Gastroesophageal sphincter (tissue), 4 donors: ENCODE results near the gene TRMT112. TPM values are rescaled to one million over a fixed set of nuclear protein-coding genes. Genes with fewer than 3 reads are reported as not detected.

Experiments
- ATAC-seq: fragments of 150-250 bp; one replicate; pipeline ENCODE4 v1.9.1; 2016; ENCODE audit warnings: mild to moderate bottlenecking, moderate library complexity
- H3K27ac ChIP-seq, 4 donors: fragments of 200-600 bp; sonication (generic) in 3 of 4; 1 replicate in 3 of 4; 2 replicates in 1 of 4; pipeline ENCODE4 v1.5.1; 2016 to 2019
- H3K27me3 ChIP-seq: fragments of 200-600 bp; sonication (generic); one replicate; pipeline ENCODE4 v1.5.1; 2019
- H3K36me3 ChIP-seq, 2 donors: fragments of 200-600 bp; sonication (generic); one replicate each; pipeline ENCODE4 v1.5.1; 2019; ENCODE audit warnings: control low read depth in 1 of 2
- H3K4me1 ChIP-seq, 3 donors: fragments of 200-600 bp; sonication (generic); 1 replicate in 2 of 3; 2 replicates in 1 of 3; pipeline ENCODE4 v1.5.1; 2016 to 2019; ENCODE audit warnings: control low read depth in 2 of 3
- H3K4me3 ChIP-seq, 2 donors: fragments of 200-600 bp; sonication (generic); one replicate each; pipeline ENCODE4 v1.5.1; 2019; ENCODE audit warnings: mild to moderate bottlenecking in 1 of 2, moderate library complexity in 1 of 2
- H3K9me3 ChIP-seq, 3 donors: fragments of 200-600 bp; sonication (generic); one replicate each; pipeline ENCODE4 v1.5.1; 2017 to 2019; ENCODE audit warnings: control low read depth in 2 of 3
- CTCF ChIP-seq, 4 experiments: fragments of 200-600 bp in 2 of 4; fragments of 450-650 bp in 2 of 4; sonication (generic) in 1 of 4; IDR thresholded peaks; one replicate each; pipeline ENCODE4 v1.5.1; 2017 to 2019; ENCODE audit warnings: antibody characterized with exemption in 4 of 4, mild to moderate bottlenecking in 2 of 4, moderate library complexity in 2 of 4
- EP300 ChIP-seq: sonication (generic); formaldehyde crosslinking; IDR thresholded peaks from one replicate; pipeline ENCODE4 v1.6.1; 2017; ENCODE audit warnings: antibody characterized with exemption, mild to moderate bottlenecking
- POLR2A ChIP-seq, 2 donors: fragments of 450-650 bp; IDR thresholded peaks; one replicate each; pipeline ENCODE4 v1.6.1; 2017; ENCODE audit warnings: antibody characterized with exemption in 2 of 2, mild to moderate bottlenecking in 2 of 2, moderate library complexity in 1 of 2
- POLR2AphosphoS5 ChIP-seq: sonication (generic); formaldehyde crosslinking; IDR thresholded peaks from one replicate; pipeline ENCODE4 v1.6.1; 2017; ENCODE audit warnings: antibody characterized with exemption
- WGBS, 2 donors: methylation state at CpG; one replicate each; pipeline ENCODE4 v1.1.5; 2018; ENCODE audit warnings: low coverage in 1 of 2; 5-methylcytosine and 5-hydroxymethylcytosine counted together
- total RNA-seq, 4 donors: library from RNA; depleted of rRNA; stranded (reverse); fragments of >200 nt; gene quantifications; one replicate each; pipeline ENCODE4 v1.1.0, GENCODE V29; 2016

The TRMT112 gene
- total RNA-seq, 4 donors from 2014 or later: 180 to 267 (median 218) TPM

- WGBS, 2 donors: 81 to 100% methylated on average over 2 to 5 of the region's 18 CpGs
- H3K4me1 ChIP-seq: peaks cover 0 to 19% (median 4%) of the 10 kb centered on the region in 3 donors
- no peaks in the 10 kb centered on the region for H3K27me3 ChIP-seq
- H3K4me3 ChIP-seq: no peak overlapping the region
- H3K9me3 ChIP-seq: no peaks in the 10 kb centered on the region
- H3K36me3 ChIP-seq: no peaks in the 10 kb centered on the region
- TF ChIP-seq POLR2AphosphoS5 (no peak), POLR2A (IDR thresholded peaks at IDR 0.05) (no peak)
- no peak overlapping the region for H3K27ac ChIP-seq
- no peak for ATAC-seq
These were observed 33.8 kb upstream of the TRMT112 start for GRCh38 chr11:64351136-64351631.

- TF ChIP-seq POLR2A (IDR thresholded peaks at IDR 0.05): no peak
- no peak for TF ChIP-seq CTCF (IDR thresholded peaks at IDR 0.05)
- TF ChIP-seq EP300: no peak
- no peak for TF ChIP-seq POLR2AphosphoS5
- Histone ChIP-seq H3K4me3 (no peak overlapping the region), H3K36me3 (no peaks in the 10 kb centered on the region), H3K27ac (no peak overlapping the region), H3K9me3 (no peaks in the 10 kb centered on the region), H3K4me1 (peaks cover 0 to 3% (median 0%) of the 10 kb centered on the region in 3 donors), H3K27me3 (no peaks in the 10 kb centered on the region)
- no peak for ATAC-seq
- 82% methylated on average over 2 of the region's 11 CpGs; no CpG with 5 or more reads in 1 of the 2 donors for WGBS, 2 donors
These were observed 32.0 kb upstream of the TRMT112 start for GRCh38 chr11:64349404-64349803.

- TF ChIP-seq POLR2AphosphoS5: no peak
- no peak for TF ChIP-seq CTCF (IDR thresholded peaks at IDR 0.05)
- TF ChIP-seq POLR2A (IDR thresholded peaks at IDR 0.05): no peak
- TF ChIP-seq EP300: no peak
- no peak overlapping the region for H3K4me3 ChIP-seq
- ATAC-seq: no peak
- no peaks in the 10 kb centered on the region for H3K4me1 ChIP-seq
- H3K27ac ChIP-seq: no peak overlapping the region
- no peaks in the 10 kb centered on the region for H3K36me3 ChIP-seq
- H3K9me3 ChIP-seq: no peaks in the 10 kb centered on the region
- 100% methylated on average over 3 of the region's 7 CpGs; no CpG with 5 or more reads in 1 of the 2 donors for WGBS, 2 donors
- H3K27me3 ChIP-seq: no peaks in the 10 kb centered on the region
These were observed 31.6 kb upstream of the TRMT112 start for GRCh38 chr11:64349025-64349387.

- ATAC-seq: no peak
- Histone ChIP-seq H3K4me3 (no peak overlapping the region), H3K9me3 (no peaks in the 10 kb centered on the region), H3K27me3 (no peaks in the 10 kb centered on the region), H3K4me1 (peaks cover 0 to 3% (median 0%) of the 10 kb centered on the region in 3 donors), H3K27ac (no peak overlapping the region), H3K36me3 (no peaks in the 10 kb centered on the region)
- no peak for TF ChIP-seq EP300
- TF ChIP-seq POLR2AphosphoS5: no peak
- TF ChIP-seq CTCF (IDR thresholded peaks at IDR 0.05): no peak
- no peak for TF ChIP-seq POLR2A (IDR thresholded peaks at IDR 0.05)
- WGBS, 2 donors: 70 to 85% methylated on average over 4 to 6 of the region's 14 CpGs
These were observed 31.1 kb upstream of the TRMT112 start for GRCh38 chr11:64348383-64349024.

- ATAC-seq: no peak
- WGBS, 2 donors: 96 to 98% methylated on average over 4 to 6 of the region's 12 CpGs
- Histone ChIP-seq H3K9me3 (no peaks in the 10 kb centered on the region), H3K4me3 (no peak overlapping the region), H3K27ac (no peak overlapping the region), H3K27me3 (no peaks in the 10 kb centered on the region), H3K36me3 (no peaks in the 10 kb centered on the region), H3K4me1 (peaks cover 0 to 15% (median 4%) of the 10 kb centered on the region in 3 donors)
- no peak for TF ChIP-seq CTCF (IDR thresholded peaks at IDR 0.05)
These were observed 30.0 kb upstream of the TRMT112 start for GRCh38 chr11:64347193-64347867.
